Sigmoid colon (tissue), 7 donors: ENCODE data around the gene C2orf81. TPM values are rescaled to one million over a fixed set of nuclear protein-coding genes. Genes with fewer than 3 reads are reported as not detected.
"Not testable (repeated sequence)": the region's sequence is repeated elsewhere in the genome, so short reads cannot be mapped to it uniquely, and the experiment has no call there.

Experiments used
- DNase-seq: peaks from one replicate; pipeline ENCODE4 v3.0.0-alpha.2; 2019
- H3K27ac ChIP-seq, 4 donors: fragments of 200-600 bp; sonication (generic); one replicate each; pipeline ENCODE4 v1.5.1; 2016 to 2019; ENCODE audit warnings: mild to moderate bottlenecking in 1 of 4
- H3K27me3 ChIP-seq, 3 donors: fragments of 200-600 bp; sonication (generic); one replicate each; pipeline ENCODE4 v1.5.1; 2019; ENCODE audit warnings: mild to moderate bottlenecking in 1 of 3
- H3K36me3 ChIP-seq, 4 donors: fragments of 200-600 bp; sonication (generic); one replicate each; pipeline ENCODE4 v1.5.1; 2016 to 2019
- H3K4me1 ChIP-seq, 4 donors: fragments of 200-600 bp; sonication (generic); one replicate each; pipeline ENCODE4 v1.5.1; 2017 to 2019
- H3K4me3 ChIP-seq, 4 donors: fragments of 200-600 bp; sonication (generic); one replicate each; pipeline ENCODE4 v1.5.1; 2017 to 2019; ENCODE audit warnings: mild to moderate bottlenecking in 2 of 4, moderate library complexity in 1 of 4
- H3K9me3 ChIP-seq, 4 donors: fragments of 200-600 bp in 3 of 4; sonication (generic) in 3 of 4; one replicate each; pipeline versions ENCODE4 v1.5.1 to v1.6.1; 2013 to 2019
- EP300 ChIP-seq, 4 donors: sonication (generic); formaldehyde crosslinking; IDR thresholded peaks; one replicate each; pipeline ENCODE4 v1.6.1; 2017; ENCODE audit warnings: antibody characterized with exemption in 4 of 4
- POLR2A ChIP-seq, 2 donors: fragments of 450-650 bp; IDR thresholded peaks; one replicate each; pipeline ENCODE4 v1.6.1; 2016; ENCODE audit warnings: antibody characterized with exemption in 2 of 2, mild to moderate bottlenecking in 2 of 2, moderate library complexity in 2 of 2
- POLR2AphosphoS5 ChIP-seq, 4 donors: sonication (generic); formaldehyde crosslinking; IDR thresholded peaks; one replicate each; pipeline ENCODE4 v1.6.1; 2017; ENCODE audit warnings: antibody characterized with exemption in 4 of 4
- WGBS, 2 donors: extraction: QIAGEN DNeasy Blood & Tissue Kit; methylation state at CpG; one replicate each; pipeline ENCODE4 v1.1.7; 2013; 5-methylcytosine and 5-hydroxymethylcytosine counted together
- intact Hi-C: fragments of 100-400 bp; cut with DNase I; formaldehyde crosslinking; loops from one replicate; pipeline ENCODE4 v1.15.1; 2023
- polyA plus RNA-seq, 3 donors: library from polyadenylated mRNA; stranded (reverse); fragments of 200-250 nt; gene quantifications; one replicate each; pipeline ENCODE4 v1.2.3, GENCODE V29; 2013
- total RNA-seq, 4 donors: library from RNA; depleted of rRNA; stranded (reverse); fragments of >200 nt; gene quantifications; one replicate each; pipeline ENCODE4 v1.1.0, GENCODE V29; 2016
- TF ChIP-seq, protein P1 (sequence below), 4 experiments: fragments of 450-650 bp in 3 of 4; fragments of 200-600 bp in 1 of 4; IDR thresholded peaks; one replicate each; pipeline ENCODE4 v1.5.1; 2016 to 2019; ENCODE audit warnings: antibody characterized with exemption in 4 of 4, mild to moderate bottlenecking in 3 of 4, moderate library complexity in 2 of 4
- donor health status: healthy with polysubstance abuse.
- donor health status: Bipolar disorder and iron deficiency.
- donor health status: healthy.

C2orf81 gene
- total RNA-seq (1 to 10 TPM in 3 of 4 donors, not detected in 1; 1.4 to 2.2 (median 2.0) TPM), polyA plus RNA-seq (1 to 10 TPM in 2 of 3 donors, under 1 TPM in 1; 0.46 to 2.0 (median 1.8) TPM)

- H3K27ac ChIP-seq = peak within 1 kb of the TSS; percentile 69 to 77 (median 74)
Measured at GRCh38 chr2:74421221-74421870, at the start of gene C2orf81, which contains the start of gene WDR54. Gene C2orf81 (minus strand): TSS chr2:74421619. CDS start chr2:74421560, 59 bp downstream. Gene WDR54 (plus strand): TSS chr2:74421730. CDS start chr2:74422154, 424 bp downstream.

DNA sequence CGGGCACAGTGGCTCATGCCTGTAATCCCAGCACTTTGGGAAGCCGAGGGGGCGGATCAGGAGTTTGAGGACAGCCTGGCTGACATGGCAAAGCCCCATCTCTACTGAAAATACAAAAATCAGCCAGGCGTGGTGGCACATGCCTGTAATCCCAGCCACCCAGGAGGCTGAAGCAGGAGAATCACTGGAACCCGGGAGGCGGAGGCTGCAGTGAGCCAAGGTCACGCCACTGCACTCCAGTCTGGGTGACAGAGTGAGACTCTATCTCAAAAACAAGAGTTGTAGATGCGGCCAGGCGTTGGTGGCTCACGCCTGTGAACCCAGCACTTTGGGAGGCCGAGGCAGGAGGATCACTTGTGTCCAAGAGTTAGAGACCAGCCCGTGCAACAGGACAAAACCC, 49.3 kb upstream of the C2orf81 start:
- H3K9me3 ChIP-seq, DNase-seq, H3K4me3 ChIP-seq, H3K27ac ChIP-seq, H3K27me3 ChIP-seq: not testable (repeated sequence)
- intact Hi-C loops = loop anchor here (10.0 kb wide), 2 partner anchors 546 to 646 kb away; partner anchors contain the start of genes DGUOK and STAMBP
- H3K4me1 ChIP-seq = peaks cover 0 to 28% (median 27%) of the 10 kb centered on the region in 4 donors
- H3K36me3 ChIP-seq = peaks cover 0 to 18% (median 15%) of the 10 kb centered on the region in 4 donors
- 92 to 96% methylated on average over 12 of the region's 12 CpGs for WGBS, 2 donors

More at GRCh38 chr2:74421221-74421870, at the start of gene C2orf81, which contains the start of gene WDR54:
- H3K27me3 ChIP-seq = no peaks in the 10 kb centered on the region
- TF ChIP-seq EP300 (IDR thresholded peaks at IDR 0.05) (no peak), POLR2A (IDR thresholded peaks at IDR 0.05) (peak in 1 of 2 donors; percentile 17), POLR2AphosphoS5 (IDR thresholded peaks at IDR 0.05) (peak; percentile 35 to 77 (median 65))
- TF ChIP-seq, protein P1, sequence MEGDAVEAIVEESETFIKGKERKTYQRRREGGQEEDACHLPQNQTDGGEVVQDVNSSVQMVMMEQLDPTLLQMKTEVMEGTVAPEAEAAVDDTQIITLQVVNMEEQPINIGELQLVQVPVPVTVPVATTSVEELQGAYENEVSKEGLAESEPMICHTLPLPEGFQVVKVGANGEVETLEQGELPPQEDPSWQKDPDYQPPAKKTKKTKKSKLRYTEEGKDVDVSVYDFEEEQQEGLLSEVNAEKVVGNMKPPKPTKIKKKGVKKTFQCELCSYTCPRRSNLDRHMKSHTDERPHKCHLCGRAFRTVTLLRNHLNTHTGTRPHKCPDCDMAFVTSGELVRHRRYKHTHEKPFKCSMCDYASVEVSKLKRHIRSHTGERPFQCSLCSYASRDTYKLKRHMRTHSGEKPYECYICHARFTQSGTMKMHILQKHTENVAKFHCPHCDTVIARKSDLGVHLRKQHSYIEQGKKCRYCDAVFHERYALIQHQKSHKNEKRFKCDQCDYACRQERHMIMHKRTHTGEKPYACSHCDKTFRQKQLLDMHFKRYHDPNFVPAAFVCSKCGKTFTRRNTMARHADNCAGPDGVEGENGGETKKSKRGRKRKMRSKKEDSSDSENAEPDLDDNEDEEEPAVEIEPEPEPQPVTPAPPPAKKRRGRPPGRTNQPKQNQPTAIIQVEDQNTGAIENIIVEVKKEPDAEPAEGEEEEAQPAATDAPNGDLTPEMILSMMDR (IDR thresholded peaks at IDR 0.05) = no peak
- peak within 1 kb of the TSS; percentile 63 to 71 (median 69) for H3K4me3 ChIP-seq
- peaks cover 0 to 14% (median 0%) of the 10 kb centered on the region in 4 donors for H3K36me3 ChIP-seq
- intact Hi-C loops = loop anchor here (2.0 kb wide), 1 partner anchor 33 kb away; the partner anchor contains the start of gene INO80B
- 0% methylated on average over 57 of the region's 57 CpGs for WGBS, 2 donors
- H3K4me1 ChIP-seq = peaks cover 0 to 19% (median 10%) of the 10 kb centered on the region in 4 donors
- peak; percentile 92 for DNase-seq
- no peaks in the 10 kb centered on the region for H3K9me3 ChIP-seq

GRCh38 chr2:74464406-74464805, 43.0 kb upstream of the C2orf81 start:
- Histone ChIP-seq H3K9me3 (no peaks in the 10 kb centered on the region), H3K36me3 (peaks cover 7 to 21% (median 10%) of the 10 kb centered on the region in 4 donors), H3K27ac (peak overlapping the region; percentile 85 to 89 (median 88)), H3K4me1 (peaks cover 0 to 26% (median 21%) of the 10 kb centered on the region in 4 donors), H3K27me3 (no peaks in the 10 kb centered on the region), H3K4me3 (peak overlapping the region; percentile 62 to 98 (median 86))
- intact Hi-C loops = no loop called here
- TF ChIP-seq EP300 (IDR thresholded peaks at IDR 0.05) = no peak
- DNase-seq = no peak
- WGBS, 2 donors = 3 to 11% methylated on average over 13 of the region's 13 CpGs

DNA sequence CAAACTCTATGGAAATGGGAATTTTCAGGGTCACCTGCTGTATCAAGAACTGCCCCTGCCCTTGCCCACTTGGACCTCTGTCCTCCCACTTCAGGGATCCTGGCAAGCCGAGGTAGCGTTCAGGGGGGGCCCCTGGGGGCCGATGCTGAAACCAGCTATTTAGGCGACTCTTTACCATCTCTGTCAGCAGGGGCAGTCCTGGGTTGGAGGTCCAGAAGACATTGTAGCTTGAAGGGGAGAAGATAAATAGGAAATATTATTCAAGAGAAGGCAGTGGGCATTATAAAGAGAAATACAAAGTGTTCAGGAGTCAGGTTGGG, 41.3 kb upstream of the C2orf81 start:
- DNase-seq = no peak
- Histone ChIP-seq H3K36me3 (peaks cover 7 to 21% (median 10%) of the 10 kb centered on the region in 4 donors), H3K27ac (no peak overlapping the region), H3K4me1 (peaks cover 0 to 35% (median 29%) of the 10 kb centered on the region in 4 donors), H3K27me3 (no peaks in the 10 kb centered on the region), H3K9me3 (no peaks in the 10 kb centered on the region), H3K4me3 (no peak overlapping the region)
- intact Hi-C loops = no loop called here
- no peak for TF ChIP-seq POLR2A (IDR thresholded peaks at IDR 0.05)
- TF ChIP-seq, protein P1 (IDR thresholded peaks at IDR 0.05) = no peak
- TF ChIP-seq POLR2AphosphoS5 (IDR thresholded peaks at IDR 0.05) = no peak
- TF ChIP-seq EP300 (IDR thresholded peaks at IDR 0.05) = no peak
- WGBS, 2 donors = 81 to 92% methylated on average over 4 of the region's 4 CpGs

DNA sequence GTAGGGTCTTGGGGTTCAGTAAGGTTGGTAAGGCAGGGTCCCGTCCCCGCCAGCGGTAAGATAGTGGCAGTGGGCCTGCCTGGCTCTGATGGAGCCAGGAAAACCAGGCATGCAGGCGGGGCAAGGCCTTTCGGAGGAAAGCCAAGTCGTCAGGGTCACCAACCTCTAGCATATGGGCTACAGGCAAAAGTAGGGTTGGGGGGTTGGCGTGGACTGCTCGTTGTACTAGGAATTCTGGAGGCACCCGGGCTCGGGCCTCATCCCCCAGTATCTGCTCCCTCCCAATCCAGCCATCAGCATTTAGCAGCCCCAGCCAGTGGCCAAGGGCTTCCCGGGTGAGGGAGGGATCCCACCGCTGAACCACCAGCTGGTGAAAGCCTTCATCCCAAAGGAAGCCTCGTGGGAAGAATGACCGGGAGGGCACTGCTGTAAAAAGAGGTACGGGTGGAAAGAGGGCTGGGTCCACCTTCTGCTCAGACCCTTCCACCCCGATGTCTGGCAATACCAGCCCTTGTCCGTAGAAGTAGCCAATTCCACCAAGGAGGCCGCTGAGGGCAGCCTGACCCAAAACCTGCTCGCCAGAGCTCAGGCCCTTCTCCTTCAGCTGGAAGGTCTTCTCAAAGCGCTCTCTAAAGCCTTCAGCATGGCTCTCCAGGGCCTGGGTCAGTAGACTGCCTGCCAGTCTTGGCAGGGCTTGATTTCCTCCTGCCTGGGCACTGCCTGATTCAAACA, 40.8 kb upstream of the C2orf81 start:
- no peaks in the 10 kb centered on the region for H3K9me3 ChIP-seq
- intact Hi-C loops = no loop called here
- H3K36me3 ChIP-seq = peaks cover 7 to 21% (median 10%) of the 10 kb centered on the region in 4 donors
- WGBS, 2 donors = 91 to 93% methylated on average over 20 of the region's 20 CpGs
- H3K4me1 ChIP-seq = peaks cover 0 to 39% (median 30%) of the 10 kb centered on the region in 4 donors
- DNase-seq = no peak
- no peak overlapping the region for H3K27ac ChIP-seq
- H3K4me3 ChIP-seq = no peak overlapping the region
- TF ChIP-seq POLR2A (IDR thresholded peaks at IDR 0.05) (no peak), EP300 (IDR thresholded peaks at IDR 0.05) (no peak), POLR2AphosphoS5 (IDR thresholded peaks at IDR 0.05) (no peak)
- TF ChIP-seq, protein P1 (IDR thresholded peaks at IDR 0.05) = no peak
- no peaks in the 10 kb centered on the region for H3K27me3 ChIP-seq
